Measurements from ENCODE around the gene DCAF5. TPM values are rescaled to one million over a fixed set of nuclear protein-coding genes. Genes with fewer than 3 reads are reported as not detected.

DCAF5 gene
- total and polyA plus RNA-seq, 2 of the 13 experiments (the other 11 are each of a cell fraction or from before 2014, with no cell fraction given) = 13.4 to 31.6 TPM

DNA sequence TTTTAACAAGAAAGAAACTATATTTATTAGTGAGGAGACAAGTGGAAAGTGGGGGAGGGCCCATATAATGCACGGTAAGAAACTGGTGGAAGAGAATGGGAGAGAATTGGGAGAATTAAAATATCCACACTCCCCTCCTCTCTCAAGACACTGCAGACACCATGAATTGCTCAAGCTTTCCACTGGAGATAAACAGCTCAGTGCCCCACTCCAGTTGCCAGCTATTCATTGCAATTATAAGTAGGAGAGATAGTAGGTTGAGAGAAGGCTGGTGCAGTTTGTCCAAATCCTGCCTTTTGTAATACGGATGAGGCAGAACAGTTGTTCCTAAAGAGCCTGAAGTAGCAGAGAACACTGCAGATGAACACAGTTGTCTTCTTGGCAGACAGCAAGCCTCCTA lies 38.2 kb downstream of the DCAF5 start (continued):
- TF ChIP-seq, protein P1, sequence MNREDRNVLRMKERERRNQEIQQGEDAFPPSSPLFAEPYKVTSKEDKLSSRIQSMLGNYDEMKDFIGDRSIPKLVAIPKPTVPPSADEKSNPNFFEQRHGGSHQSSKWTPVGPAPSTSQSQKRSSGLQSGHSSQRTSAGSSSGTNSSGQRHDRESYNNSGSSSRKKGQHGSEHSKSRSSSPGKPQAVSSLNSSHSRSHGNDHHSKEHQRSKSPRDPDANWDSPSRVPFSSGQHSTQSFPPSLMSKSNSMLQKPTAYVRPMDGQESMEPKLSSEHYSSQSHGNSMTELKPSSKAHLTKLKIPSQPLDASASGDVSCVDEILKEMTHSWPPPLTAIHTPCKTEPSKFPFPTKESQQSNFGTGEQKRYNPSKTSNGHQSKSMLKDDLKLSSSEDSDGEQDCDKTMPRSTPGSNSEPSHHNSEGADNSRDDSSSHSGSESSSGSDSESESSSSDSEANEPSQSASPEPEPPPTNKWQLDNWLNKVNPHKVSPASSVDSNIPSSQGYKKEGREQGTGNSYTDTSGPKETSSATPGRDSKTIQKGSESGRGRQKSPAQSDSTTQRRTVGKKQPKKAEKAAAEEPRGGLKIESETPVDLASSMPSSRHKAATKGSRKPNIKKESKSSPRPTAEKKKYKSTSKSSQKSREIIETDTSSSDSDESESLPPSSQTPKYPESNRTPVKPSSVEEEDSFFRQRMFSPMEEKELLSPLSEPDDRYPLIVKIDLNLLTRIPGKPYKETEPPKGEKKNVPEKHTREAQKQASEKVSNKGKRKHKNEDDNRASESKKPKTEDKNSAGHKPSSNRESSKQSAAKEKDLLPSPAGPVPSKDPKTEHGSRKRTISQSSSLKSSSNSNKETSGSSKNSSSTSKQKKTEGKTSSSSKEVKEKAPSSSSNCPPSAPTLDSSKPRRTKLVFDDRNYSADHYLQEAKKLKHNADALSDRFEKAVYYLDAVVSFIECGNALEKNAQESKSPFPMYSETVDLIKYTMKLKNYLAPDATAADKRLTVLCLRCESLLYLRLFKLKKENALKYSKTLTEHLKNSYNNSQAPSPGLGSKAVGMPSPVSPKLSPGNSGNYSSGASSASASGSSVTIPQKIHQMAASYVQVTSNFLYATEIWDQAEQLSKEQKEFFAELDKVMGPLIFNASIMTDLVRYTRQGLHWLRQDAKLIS (CRISPR knock-in tag; IDR thresholded peaks at IDR 0.05) = no peak
- TF ChIP-seq YEATS4 (CRISPR knock-in tag; IDR thresholded peaks at IDR 0.05; ENCODE audit: borderline replicate concordance) (no peak), HDAC2 (CRISPR knock-in tag; IDR thresholded peaks at IDR 0.05) (no peak)

DNA sequence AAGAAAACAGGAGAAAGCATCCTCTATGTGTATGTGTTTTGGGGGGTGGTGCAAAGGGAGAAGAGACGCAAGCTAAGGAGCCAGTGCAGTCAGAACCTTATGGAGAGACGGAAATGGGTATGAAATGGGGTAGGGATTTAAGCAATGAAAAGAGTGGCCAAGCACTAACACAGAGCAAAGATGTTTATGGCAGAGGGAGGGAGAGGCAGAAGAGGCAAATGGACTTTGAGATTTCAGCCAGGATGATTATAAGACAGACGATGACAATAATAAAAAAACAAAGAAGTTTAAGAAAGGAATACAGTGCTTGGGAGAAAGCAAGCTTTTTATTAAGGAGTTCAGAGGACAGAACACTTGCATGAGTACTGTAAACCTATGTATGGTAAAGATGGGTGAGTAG lies 44.6 kb downstream of the DCAF5 start:
- BruUV-seq (replicated peaks) = no TSS peak
- Histone ChIP-seq H3K79me2 (ENCODE audit: insufficient read depth, low read length) (no peaks in the 10 kb centered on the region), H3K27me3 (ENCODE audit: control insufficient read depth in 1 of 2, insufficient read depth in 2 of 2, low read length in 2 of 2) (no peaks in the 10 kb centered on the region), H4K20me1 (ENCODE audit: insufficient read depth, low read length) (no peaks in the 10 kb centered on the region; the same call in 1 of the 2 replicates), H3K36me3 (replicated peaks in 1 of 2; ENCODE audit: control insufficient read depth in 1 of 2, insufficient read depth in 2 of 2, low read length in 2 of 2) (peaks cover 7 to 33% of the 10 kb centered on the region in 2 experiments), H3K9me3 (ENCODE audit: low read length) (no peaks in the 10 kb centered on the region), H3K4me1 (ENCODE audit: insufficient read depth, low read length) (no peaks in the 10 kb centered on the region), H2AFZ (ENCODE audit: low read length) (no peak overlapping the region), H3K4me2 (ENCODE audit: low read depth, low read length) (no peak overlapping the region), H3K9ac (ENCODE audit: insufficient read depth, low read depth, low read length) (no peak overlapping the region), H3K27ac (ENCODE audit: extremely low read length, insufficient read depth, low read length) (no peak overlapping the region), H3K4me3 (replicated peaks in 1 of 3; ENCODE audit: insufficient read depth in 1 of 3, low read depth in 2 of 3, low read length in 3 of 3) (no peak overlapping the region)
- TF ChIP-seq ZSCAN20 (CRISPR knock-in tag; IDR thresholded peaks at IDR 0.05; ENCODE audit: borderline replicate concordance) = no peak
- intact Hi-C loops (cut with micrococcal nuclease; ENCODE audit: unreplicated experiment) = no loop called here
- ChIA-PET POLR2A (interaction anchor here (1.7 kb wide), 1 partner anchor 14 kb away, joined by 5 read pairs; no protein-coding TSS in a partner anchor), CTCF (ENCODE audit: low intra/inter-chr PET ratio, low total read pairs) (interaction anchor here (2.0 to 2.3 kb wide), 2 partner anchors 197 to 245 kb away, joined by 17 to 25 read pairs; no protein-coding TSS in a partner anchor)
- DNase-seq (ENCODE audit: low spot score) = no peak
- no peak for ATAC-seq
- FAIRE-seq = no peak
- 91% methylated on average over 3 of the region's 3 CpGs for WGBS (ENCODE audit: low lambda C conversion rate)
- in situ Hi-C loops (cut with HindIII; ENCODE audit: extremely low pct_ligation_motif_present, low pct_unique_long_range_greater_than_20kb) = loop anchor here (5.0 kb wide), 1 partner anchor 246 kb away; no protein-coding TSS in a partner anchor

Data from HepG2 (cell line).